Lung microvascular endothelial cell (primary cell): ENCODE results near the gene UNC13D. TPM values are rescaled to one million over a fixed set of nuclear protein-coding genes. Genes with fewer than 3 reads are reported as not detected.
"Not testable (repeated sequence)": the region's sequence is repeated elsewhere in the genome, so short reads cannot be mapped to it uniquely, and the experiment has no call there.

Experiments used
- DNase-seq, 2 donors: peaks; one replicate each; pipeline versions ENCODE4 v3.0.0 to v3.0.0-alpha.2; 2010; ENCODE audit warnings: low read depth in 2 of 2
- total RNA-seq: library from RNA; depleted of rRNA; stranded (reverse); fragments of >200 nt; gene quantifications from 2 replicates; pipeline ENCODE4 v1.2.1, GENCODE V29; 2014

UNC13D gene
- total RNA-seq, 1 donor from 2014 or later: 3.8 TPM

GRCh38 chr17:75821552-75821951 is 22.7 kb downstream of the UNC13D start:
- DNase-seq: no peak

- no peak for DNase-seq
Observed at GRCh38 chr17:75820094-75821080, 23.8 kb downstream of the UNC13D start.

GRCh38 chr17:75819678-75820077 is 24.5 kb downstream of the UNC13D start:
- no peak for DNase-seq

GRCh38 chr17:75819116-75819515 is 25.1 kb downstream of the UNC13D start:
- peak in 1 of 2 donors; percentile 27 for DNase-seq

DNA sequence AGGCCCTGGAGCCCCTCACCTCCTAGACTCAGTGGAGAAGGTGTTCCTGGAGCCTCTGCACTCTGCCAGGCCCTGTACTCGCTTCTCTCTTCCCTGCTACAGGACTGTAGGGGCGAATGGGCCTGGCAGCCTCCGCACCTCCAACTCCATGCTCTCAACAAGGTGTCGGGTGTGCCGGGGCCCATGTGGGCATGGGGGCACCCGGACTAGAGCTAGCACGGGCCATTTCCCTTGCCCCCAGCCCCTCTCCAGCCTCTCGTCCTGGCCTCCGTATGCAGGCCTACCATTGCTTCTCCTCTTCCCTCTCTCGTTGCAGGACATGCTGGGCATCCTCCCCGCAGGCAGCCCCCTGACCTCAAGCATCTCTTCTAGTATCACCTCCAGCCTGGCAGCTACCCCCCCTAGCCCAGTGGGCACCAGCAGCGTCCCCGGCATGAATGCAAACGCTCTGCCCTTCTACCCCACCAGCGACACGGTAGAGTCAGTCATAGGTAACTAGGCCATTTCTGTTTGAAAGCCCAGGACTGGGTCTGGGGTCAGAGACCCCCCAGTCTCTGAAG is 25.8 kb downstream of the UNC13D start:
- DNase-seq: no peak

DNA sequence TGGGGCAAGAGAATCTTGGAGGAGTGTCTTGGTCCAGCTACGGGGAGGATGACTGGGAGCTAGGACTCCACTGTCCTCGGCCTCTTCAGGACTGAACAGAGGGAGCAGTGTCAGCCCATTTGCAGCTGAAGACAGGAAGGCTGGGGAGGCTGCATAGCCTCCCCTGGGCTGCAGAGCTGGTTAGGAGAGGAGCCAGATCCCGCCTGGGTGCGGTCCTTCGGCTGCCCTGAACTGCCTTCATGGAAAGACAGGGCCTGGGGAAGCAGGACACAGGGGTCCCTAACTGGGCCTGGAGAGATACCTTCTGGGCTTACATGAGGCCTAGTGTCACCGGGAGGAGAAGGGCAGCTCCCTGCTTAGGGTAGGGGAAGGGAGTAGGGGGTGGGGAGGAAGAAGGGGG is 26.6 kb downstream of the UNC13D start:
- no peak for DNase-seq

DNA sequence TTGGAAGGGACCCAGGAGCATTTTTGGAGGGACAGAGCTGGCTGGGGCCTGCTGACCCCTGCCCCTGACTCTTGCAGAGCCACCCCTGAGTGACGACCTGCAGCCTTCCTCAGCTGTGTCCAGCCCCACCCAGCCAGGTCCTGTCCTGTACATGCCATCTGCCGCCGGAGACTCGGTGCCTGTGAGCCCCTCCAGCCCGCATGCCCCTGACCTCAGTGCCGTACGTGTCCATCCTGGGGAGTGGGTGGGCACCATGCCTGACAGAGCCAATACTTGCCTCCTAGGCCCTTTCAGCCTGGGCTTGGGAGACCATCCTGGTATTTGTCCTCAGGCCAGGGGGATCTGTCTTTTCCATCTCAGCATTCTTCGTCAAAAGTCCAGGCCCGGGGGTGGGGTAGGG is 27.5 kb downstream of the UNC13D start:
- DNase-seq: no peak

DNA sequence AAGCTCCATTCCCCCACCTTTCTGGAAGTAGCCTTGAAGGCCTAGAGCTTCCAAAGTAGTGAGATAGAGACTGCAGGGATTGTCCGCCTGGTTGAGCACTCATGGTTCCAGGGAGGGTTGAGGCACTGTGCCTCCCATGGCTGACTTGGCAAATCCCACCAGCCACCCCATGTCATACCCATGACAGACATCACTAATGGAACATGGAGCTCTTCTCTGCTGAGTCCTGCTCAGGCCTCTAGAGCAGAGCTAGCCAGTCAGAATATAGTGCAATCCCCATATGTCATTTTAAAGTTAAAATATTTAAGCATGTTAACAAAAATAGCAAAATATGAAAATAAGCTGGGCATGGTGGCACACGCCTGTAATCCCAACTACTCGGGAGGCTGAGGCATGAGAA is 28.8 kb downstream of the UNC13D start:
- DNase-seq: no peak

DNA sequence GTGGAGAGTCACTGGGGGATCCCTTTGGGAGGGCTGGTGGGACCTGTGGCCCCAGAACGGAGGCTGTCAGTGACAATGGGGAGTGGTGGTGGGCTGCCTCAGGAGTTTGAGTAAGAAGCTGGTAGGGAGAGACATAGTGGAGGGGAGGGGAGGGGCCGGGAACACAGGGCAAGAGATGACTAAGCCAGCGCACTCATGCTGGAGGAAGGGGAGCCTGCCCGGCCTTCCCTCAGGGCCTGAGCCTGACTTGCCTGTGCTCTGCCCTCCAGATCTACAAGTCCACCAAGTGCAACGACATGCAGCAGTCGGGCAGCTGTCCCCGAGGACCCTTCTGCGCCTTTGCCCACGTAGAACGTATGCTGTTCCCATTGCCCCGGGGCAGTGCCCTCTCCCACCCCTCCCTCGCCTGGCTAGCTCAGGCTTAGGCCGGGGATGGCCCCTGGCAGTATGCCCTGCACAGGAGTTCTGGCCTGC is 29.3 kb downstream of the UNC13D start:
- DNase-seq: peak; percentile 30 to 83

GRCh38 chr17:75814021-75814395 is 30.2 kb downstream of the UNC13D start:
- no peak for DNase-seq

DNA sequence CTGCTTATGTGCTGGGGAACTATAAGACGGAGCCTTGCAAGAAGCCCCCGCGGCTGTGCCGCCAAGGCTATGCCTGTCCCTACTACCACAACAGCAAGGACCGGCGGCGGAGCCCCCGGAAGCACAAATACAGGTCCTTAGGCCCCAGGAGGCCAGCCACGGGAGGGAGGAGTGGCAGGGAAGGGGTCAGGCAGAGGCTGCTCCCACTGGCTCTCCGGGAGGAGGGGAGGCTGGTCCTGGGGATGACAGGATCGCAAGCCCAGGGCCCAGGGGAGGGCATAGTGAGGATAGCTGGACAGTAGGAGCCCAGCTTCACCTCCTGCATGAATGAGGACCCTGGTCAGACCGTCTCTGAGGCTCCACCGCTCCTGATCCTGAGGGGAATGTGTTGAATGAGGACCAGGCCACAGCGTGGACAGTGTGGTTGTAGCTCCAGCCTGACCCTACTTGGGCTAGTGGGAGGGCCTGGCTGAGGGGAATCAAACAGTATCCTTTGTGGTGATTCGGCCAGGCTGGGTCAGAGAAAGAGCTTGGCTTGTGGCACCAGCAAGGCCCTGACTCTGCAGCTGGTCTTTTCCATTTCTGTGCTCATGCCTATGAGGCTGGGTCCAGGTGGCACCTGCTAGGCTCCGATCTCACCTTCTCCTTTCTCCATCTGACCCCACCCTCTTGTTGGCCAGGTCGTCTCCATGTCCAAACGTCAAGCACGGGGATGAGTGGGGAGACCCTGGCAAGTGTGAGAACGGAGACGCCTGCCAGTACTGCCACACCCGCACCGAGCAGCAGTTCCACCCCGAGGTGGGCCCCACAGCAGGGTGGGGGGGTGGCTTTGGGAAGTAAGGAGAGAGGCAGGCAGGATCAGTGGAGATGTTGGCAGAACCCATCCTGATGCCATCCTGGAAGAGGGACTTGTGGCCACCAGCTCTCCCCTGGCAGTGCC is 30.9 kb downstream of the UNC13D start:
- DNase-seq: no peak

GRCh38 chr17:75812096-75813013 is 31.8 kb downstream of the UNC13D start:
- DNase-seq: no peak

DNA sequence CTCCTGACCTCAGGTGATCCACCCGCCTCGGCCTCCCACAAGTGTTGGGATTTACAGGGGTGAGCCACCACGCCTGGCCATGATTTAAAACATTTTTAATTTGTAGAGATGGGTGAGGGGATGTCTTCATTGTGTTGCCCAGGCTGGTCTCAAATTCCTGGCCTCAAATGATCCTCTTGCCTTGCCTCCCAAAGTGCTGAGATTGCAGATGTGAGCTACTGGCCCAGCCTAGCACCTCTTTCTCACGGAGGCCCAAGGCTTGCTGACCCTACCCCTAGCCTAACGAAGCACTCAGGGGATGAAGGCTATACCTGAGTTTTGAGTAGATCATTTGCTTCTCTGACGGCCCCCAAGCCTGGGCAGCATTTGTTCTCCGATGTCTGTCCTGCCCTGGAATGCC is 33.0 kb downstream of the UNC13D start:
- no peak for DNase-seq

- not testable (repeated sequence) for DNase-seq
Observed at GRCh38 chr17:75810756-75811155, 33.4 kb downstream of the UNC13D start.

DNA sequence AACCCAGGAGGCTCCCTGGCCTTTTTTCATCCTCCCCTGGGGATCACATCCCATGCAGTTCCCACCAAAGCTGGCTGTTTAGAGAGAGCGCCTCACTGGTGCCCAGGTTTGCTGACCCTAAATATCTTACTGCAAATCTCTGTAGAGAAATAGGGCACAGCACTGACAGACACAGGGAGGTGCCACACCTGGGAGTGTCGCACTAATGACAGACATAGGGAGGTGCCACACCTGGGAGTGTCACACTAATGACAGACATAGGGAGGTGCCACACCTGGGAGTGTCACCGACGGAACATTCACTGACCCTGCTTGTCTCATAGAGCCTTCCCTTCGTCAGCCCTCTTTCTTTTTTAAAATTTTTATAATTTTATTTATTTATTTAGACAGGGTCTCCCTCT is 34.0 kb downstream of the UNC13D start:
- DNase-seq: no peak

- no peak for DNase-seq
Observed at GRCh38 chr17:75809631-75810111, 34.5 kb downstream of the UNC13D start.

GRCh38 chr17:75808905-75809621 is 35.1 kb downstream of the UNC13D start:
- DNase-seq: no peak

GRCh38 chr17:75808549-75808904 is 35.7 kb downstream of the UNC13D start:
- DNase-seq: no peak

GRCh38 chr17:75807861-75808260 is 36.3 kb downstream of the UNC13D start:
- no peak for DNase-seq
